SU-DHL-6 (cell line): ENCODE measurements around the gene PARD6G.

Experiments used
- CTCF ChIP-seq: fragments of 200-600 bp; sonication (generic); IDR thresholded peaks from one replicate; pipeline ENCODE4 v1.5.1; 2017; ENCODE audit warnings: antibody characterized with exemption, mild to moderate bottlenecking, low read length, moderate library complexity; ENCODE audit not compliant: insufficient read depth, poor library complexity, severe bottlenecking
- EZH2phosphoT487 ChIP-seq: fragments of 200-600 bp; sonication (generic), shearing (Covaris generic); conservative IDR thresholded peaks from 2 replicates; pipeline ENCODE4 v1.6.1; 2018; ENCODE audit warnings: mild to moderate bottlenecking, antibody characterized with exemption, low read length, moderate library complexity, mixed read lengths

GRCh38 chr18:80166725-80167124 lies 80.6 kb downstream of the PARD6G start:
- TF ChIP-seq CTCF (no peak), EZH2phosphoT487 (no peak)
